Stimulated activated CD4-positive, alpha-beta T cell treated with anti-CD3 and anti-CD28 coated beads, Interleukin-2, amount 100 ng/mL, for 24 hours (primary cell): ENCODE results near the gene YWHAQ.

Experiments used
- DNase-seq, 2 donors: peaks; one replicate each; pipeline ENCODE4 v3.0.0-alpha.2; 2020

YWHAQ gene

GRCh38 chr2:9630736-9631552 lies at the start of gene YWHAQ:
Gene YWHAQ, minus strand, starts transcription at chr2:9630997. Its CDS starts 545 bp downstream, at chr2:9630452.
- peak; percentile 97 to 98 for DNase-seq

DNA sequence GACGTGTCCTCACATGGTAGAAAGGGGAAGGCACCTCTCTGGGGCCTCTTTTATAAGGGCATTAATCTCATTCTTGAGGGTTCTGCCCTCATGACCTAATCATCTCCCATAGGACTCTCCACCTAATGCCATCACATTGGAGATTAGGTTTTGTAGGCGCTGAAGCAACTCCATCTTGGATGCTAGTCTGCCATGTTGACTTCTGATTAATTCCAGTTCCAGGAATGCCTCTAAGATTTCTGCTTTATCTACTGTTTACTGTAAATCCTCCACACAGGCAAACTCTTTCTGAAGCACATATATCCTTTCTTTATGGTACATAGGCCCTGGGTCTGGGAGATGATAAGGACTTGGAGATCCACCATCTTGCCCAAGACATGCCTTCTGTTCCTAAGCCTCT lies 49.3 kb upstream of the YWHAQ start:
- DNase-seq, result no peak

- DNase-seq, result no peak
Observed at GRCh38 chr2:9679218-9679617, 48.4 kb upstream of the YWHAQ start.

DNA sequence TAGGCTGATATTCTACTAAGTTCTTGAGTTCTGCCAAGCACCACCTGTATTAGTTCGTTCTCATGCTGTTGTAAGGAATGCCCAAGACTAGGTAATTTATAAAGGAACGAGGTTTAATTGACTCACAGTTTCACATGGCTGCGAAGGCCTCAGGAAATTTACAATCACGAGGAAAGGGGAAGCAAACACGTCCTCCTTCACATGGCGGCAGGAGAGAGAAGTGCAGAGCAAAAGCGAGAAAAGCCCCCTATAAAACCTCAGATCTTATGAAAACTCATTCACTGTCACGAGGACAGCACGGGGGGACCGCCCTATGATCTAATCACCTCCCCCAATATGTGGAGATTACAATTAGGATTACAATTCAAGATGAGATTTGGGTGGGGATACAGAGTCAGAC lies 47.7 kb upstream of the YWHAQ start:
- DNase-seq, result no peak

DNA sequence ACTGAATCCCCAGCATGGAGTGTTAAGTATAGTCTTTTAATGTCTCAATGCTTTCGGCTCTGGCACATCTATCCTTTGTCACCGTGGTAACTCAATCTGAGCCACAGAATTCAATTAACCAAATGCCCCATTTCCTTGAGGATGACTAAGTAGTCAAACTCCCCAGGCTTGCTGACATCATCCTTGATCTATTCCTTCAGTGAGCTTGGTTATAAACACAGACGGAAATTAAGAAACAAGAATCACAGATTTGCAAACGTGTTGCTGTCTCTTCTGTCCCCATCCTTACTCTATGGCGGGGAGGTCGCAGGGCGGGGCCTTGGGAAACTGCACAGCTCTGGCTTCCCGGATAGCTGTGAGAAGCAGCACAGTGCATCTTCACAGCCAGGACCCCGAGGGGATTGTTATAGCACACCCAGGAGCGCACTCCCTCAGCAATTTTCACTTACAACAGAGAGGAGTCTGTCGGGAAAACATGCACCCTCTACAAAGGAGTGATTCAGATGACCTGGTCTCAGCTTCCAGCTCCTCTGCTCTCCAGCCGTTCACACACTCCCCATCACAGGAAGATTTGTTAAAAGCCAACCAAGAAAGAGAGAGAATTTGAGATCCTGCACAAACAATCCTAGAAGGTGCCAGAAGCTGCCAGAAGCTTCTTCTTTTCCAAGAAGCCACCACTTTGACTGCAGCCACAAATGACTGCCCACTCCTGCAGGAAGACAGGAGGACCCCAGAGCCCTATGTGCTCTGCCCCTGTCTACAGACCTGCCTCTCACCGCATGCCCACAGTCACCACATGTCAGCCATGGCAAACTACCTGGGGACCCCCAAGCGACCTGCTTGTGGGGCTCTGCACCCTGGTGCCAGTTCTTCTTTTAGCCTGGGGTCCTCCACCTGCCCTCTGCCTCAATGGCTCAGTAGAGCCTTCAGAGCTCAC lies 44.9 kb upstream of the YWHAQ start:
- DNase-seq, result no peak

DNA sequence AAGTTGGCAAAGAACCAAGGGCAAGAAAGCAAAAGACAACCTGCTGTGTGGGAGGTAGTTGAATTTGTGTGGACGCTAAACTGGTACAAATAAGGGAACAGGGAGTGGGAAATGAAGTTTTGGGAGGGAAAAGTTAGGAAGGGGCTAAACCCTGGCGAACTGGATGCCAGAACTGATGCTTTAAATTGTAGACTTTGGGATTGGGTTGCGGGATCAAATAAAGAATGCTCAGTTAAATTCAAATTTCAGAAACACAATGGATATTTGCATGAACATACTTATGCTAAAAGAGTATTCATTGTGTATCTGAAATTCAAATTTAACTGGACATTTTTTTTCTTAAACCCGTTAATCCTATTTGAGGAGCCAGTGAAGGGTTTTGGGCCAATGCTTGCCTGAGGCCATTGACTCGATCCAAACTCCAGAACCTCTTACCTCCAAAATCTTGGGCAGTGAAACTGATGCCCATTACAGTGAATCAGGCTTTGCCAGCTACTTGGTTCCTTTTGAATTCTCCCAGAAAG lies 44.2 kb upstream of the YWHAQ start:
- no peak for DNase-seq

DNA sequence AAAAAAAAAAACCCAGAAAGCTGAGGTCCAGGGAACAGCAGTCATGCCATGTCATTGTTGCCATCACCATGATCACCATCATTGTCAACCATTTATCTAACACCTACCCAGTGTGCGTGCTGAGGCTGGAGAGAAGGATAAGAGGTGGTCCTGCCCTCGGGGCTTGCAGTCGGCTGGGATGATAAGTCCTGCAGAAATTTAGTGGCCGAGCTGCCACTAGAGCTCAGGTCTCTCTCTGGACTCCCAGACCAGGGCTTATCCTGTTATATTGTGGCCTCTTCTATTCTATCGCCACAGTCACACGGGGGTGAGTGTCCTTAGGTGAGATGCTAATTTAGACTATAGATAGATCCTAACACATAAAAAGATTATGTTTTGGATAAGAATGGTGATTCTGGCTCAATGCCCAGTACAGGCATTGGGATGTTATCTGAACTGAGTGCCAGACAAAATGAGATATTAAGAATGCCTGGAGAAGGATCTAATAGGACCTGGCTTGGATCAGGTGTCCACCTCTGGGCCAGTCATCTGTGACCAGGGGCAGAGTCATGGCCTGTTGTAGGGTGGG lies 43.2 kb upstream of the YWHAQ start:
- no peak for DNase-seq

- DNase-seq, result no peak
Observed at GRCh38 chr2:9668687-9669345, 38.0 kb upstream of the YWHAQ start.

- no peak for DNase-seq
Observed at GRCh38 chr2:9667826-9668225, 37.0 kb upstream of the YWHAQ start.

GRCh38 chr2:9666306-9666705 lies 35.5 kb upstream of the YWHAQ start:
- DNase-seq, result no peak

GRCh38 chr2:9665898-9666297 lies 35.1 kb upstream of the YWHAQ start:
- no peak for DNase-seq

DNA sequence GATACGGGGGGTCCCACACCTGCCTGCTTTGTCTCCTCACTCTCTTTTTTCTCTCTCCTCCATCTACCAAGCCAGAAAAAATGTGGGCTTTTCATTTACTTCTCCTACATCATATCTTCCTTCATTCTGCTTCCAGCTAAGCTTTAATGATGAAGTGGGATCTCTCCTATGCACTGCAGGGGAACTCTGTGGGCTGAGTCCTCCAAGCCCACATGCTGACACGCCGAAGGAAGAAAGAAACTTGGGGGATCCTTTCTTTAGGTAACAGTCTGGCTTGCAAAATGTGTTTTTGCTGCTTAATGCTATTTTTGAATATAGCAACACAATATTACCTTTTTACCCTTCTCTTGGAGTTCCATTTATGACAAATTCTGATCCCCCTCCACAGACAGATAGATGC lies 33.6 kb upstream of the YWHAQ start:
- DNase-seq, result no peak

GRCh38 chr2:9663008-9663879 lies 32.4 kb upstream of the YWHAQ start:
- no peak for DNase-seq

- no peak for DNase-seq
Observed at GRCh38 chr2:9661261-9661660, 30.5 kb upstream of the YWHAQ start.

GRCh38 chr2:9660781-9661180 lies 30.0 kb upstream of the YWHAQ start:
- DNase-seq, result no peak

DNA sequence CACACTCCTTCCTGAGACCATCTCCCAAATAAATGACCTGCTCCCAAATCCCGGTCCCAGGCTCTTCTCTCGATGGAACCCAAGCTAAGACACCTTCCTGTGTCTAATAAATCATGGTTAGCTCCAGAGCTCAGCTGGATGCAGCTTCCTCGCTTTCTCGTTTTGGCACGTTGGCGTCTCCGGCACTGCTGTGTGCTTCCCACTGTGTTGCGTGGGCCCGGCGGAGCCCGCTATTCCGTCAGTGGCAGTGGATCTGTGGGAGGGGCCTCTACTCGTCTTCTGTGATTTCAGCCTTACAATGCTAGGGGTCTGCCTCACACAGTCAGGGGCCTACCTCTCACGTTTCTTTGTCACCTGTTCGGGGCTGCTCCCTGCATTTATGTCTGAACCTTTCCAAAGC lies 29.4 kb upstream of the YWHAQ start:
- no peak for DNase-seq

- no peak for DNase-seq
Observed at GRCh38 chr2:9658972-9659371, 28.2 kb upstream of the YWHAQ start.

GRCh38 chr2:9657731-9658130 lies 26.9 kb upstream of the YWHAQ start:
- no peak for DNase-seq

GRCh38 chr2:9657083-9657482 lies 26.3 kb upstream of the YWHAQ start:
- DNase-seq, result no peak

- DNase-seq, result peak; percentile 66 to 67
Observed at GRCh38 chr2:9656270-9656766, 25.5 kb upstream of the YWHAQ start.

DNA sequence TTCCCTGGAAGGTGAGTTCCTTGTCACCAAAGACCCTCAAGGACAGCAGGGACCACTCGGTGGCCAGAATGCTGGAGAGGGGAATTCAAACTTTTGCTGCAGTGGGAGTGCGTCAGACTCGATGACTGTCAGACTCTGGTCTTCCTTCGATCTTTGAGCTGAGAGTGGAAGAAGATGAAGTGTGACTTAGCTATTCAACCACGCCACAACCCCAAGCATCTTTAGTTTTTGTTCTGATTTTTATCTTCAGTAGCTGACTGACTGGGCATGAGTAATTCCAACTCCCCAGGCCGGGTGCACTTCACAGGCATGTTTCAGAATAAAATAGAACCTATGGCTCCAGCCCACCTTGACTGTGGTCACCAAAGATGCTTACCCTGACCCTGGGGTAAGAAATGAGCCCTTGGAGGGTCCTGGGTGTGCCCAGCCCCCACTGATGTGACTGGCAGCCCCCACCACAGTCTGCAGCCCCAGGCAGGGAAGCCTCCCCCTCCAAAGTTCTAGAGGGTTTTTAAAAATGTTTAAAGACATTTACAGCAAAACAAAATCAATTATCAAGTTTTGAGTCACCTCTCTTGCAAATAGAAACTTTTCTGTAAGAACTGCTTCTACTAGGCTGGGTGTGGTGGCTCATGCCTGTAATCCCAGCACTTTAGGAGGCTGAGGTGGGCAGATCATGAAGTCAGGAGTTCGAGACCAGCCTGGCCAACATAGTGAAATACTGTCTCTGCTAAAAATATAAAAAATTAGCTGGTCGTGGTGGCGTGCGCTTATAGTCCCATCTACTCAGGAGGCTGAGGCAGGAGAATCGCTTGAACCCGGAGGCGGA lies 24.9 kb upstream of the YWHAQ start:
- DNase-seq, result peak; percentile 48 to 71
